Glutamatergic neuron (in vitro differentiated cells): Measurements from ENCODE around the gene CRLF2. TPM values are rescaled to one million over a fixed set of nuclear protein-coding genes. Genes with fewer than 3 reads are reported as not detected.

Experiments
- DNase-seq: peaks from one replicate; pipeline ENCODE4 v3.0.0; 2022
- H3K27ac Mint-ChIP-seq: one replicate; pipeline ENCODE4 v1.8.0; 2020; ENCODE audit warnings: mild to moderate bottlenecking, mixed read lengths, inconsistent platforms; ENCODE audit not compliant: unreplicated experiment
- H3K27me3 Mint-ChIP-seq: one replicate; pipeline ENCODE4 v1.8.0; 2020; ENCODE audit warnings: mild to moderate bottlenecking, moderate library complexity, mixed read lengths, inconsistent platforms; ENCODE audit not compliant: unreplicated experiment
- H3K36me3 Mint-ChIP-seq: one replicate; pipeline ENCODE4 v1.8.0; 2020; ENCODE audit warnings: mild to moderate bottlenecking, mixed read lengths, inconsistent platforms; ENCODE audit not compliant: unreplicated experiment
- H3K4me1 Mint-ChIP-seq: one replicate; pipeline ENCODE4 v1.8.0; 2020; ENCODE audit warnings: mild to moderate bottlenecking, low read depth, mixed read lengths, inconsistent platforms; ENCODE audit not compliant: unreplicated experiment
- H3K4me3 Mint-ChIP-seq: one replicate; pipeline ENCODE4 v1.8.0; 2020; ENCODE audit warnings: mild to moderate bottlenecking, mixed read lengths, inconsistent platforms; ENCODE audit not compliant: unreplicated experiment
- H3K9me3 Mint-ChIP-seq: one replicate; pipeline ENCODE4 v1.8.0; 2020; ENCODE audit warnings: mild to moderate bottlenecking, moderate library complexity, mixed read lengths, inconsistent platforms; ENCODE audit not compliant: unreplicated experiment
- CTCF ChIP-seq: fragments of 200-600 bp; sonication (generic); IDR thresholded peaks from one replicate; pipeline ENCODE4 v1.5.0; 2021; ENCODE audit not compliant: partially characterized antibody, unreplicated experiment
- total RNA-seq: library from RNA; stranded (reverse); fragmentation: NEBNext Ultra II Directional; extraction: Animal tissue kit (Norgen Biotek cat#: 25700); gene quantifications from one replicate; pipeline ENCODE4 v1.2.1, GENCODE V29; 2021; ENCODE audit not compliant: unreplicated experiment

The CRLF2 gene
- total RNA-seq, 1 donor from 2014 or later: 0.54 TPM

- Mint-ChIP-seq H3K27ac (peak overlapping the region; percentile 48), H3K36me3 (no peaks in the 10 kb centered on the region), H3K9me3 (peaks cover 4% of the 10 kb centered on the region), H3K4me3 (no peak overlapping the region), H3K4me1 (peaks cover 4% of the 10 kb centered on the region), H3K27me3 (no peaks in the 10 kb centered on the region)
- DNase-seq: no peak
- TF ChIP-seq CTCF: no peak
Observed at GRCh38 chrX:1147611-1148515, 64.6 kb downstream of the CRLF2 start.

GRCh38 chrX:1144293-1144692, 68.2 kb downstream of the CRLF2 start:
- Mint-ChIP-seq H3K4me3 (no peak overlapping the region), H3K27me3 (peaks cover under 1% of the 10 kb centered on the region), H3K36me3 (no peaks in the 10 kb centered on the region), H3K27ac (no peak overlapping the region), H3K4me1 (peaks cover 10% of the 10 kb centered on the region), H3K9me3 (no peaks in the 10 kb centered on the region)
- TF ChIP-seq CTCF: no peak
- no peak for DNase-seq

Other genes starting within 250 kb of the CRLF2 start
- not detected for gene CSF2RA, start 56.2 kb upstream of the CRLF2 start, total RNA-seq
- not detected for gene IL3RA, start 124.1 kb upstream of the CRLF2 start, total RNA-seq
- gene SLC25A6, start 179.5 kb upstream of the CRLF2 start, total RNA-seq: 411 TPM
- 45.5 TPM for gene ASMTL, start 240.3 kb upstream of the CRLF2 start, total RNA-seq